HCT116 (cell line): ENCODE results near the gene AMDHD2. TPM values are rescaled to one million over a fixed set of nuclear protein-coding genes. Genes with fewer than 3 reads are reported as not detected.

Experiments used
- ATAC-seq: fragments of 200-7000 bp; cut with Tn5 transposase; 2 replicates; pipeline ENCODE4 v1.9.1; 2020; ENCODE audit warnings: mild to moderate bottlenecking, moderate library complexity
- BruUV-seq: library from RNA; stranded (reverse); fragments of 400-500 nt; replicated peaks from 2 replicates; lab custom pipeline; 2021; lab: Mats Ljungman, UMichigan
- CTCF ChIA-PET: fragments of 300-600 bp; sonication (Branson Sonifier 250); formaldehyde crosslinking; loops from one replicate; lab custom pipeline; 2021; ENCODE audit warnings: antibody characterized with exemption; lab: Charles Lee
- POLR2A ChIA-PET: fragments of 300-600, 350-600 bp; sonication (Branson Sonifier 250); formaldehyde crosslinking; loops from one replicate; lab custom pipeline; 2021; ENCODE audit warnings: antibody characterized with exemption; lab: Charles Lee
- RAD21 ChIA-PET, 2 experiments: fragments of 300-600 bp; sonication (Branson Sonifier 250); formaldehyde crosslinking; loops; one replicate each; lab custom pipeline; 2023; ENCODE audit warnings: low total read pairs in 2 of 2; ENCODE audit not compliant: uncharacterized antibody in 2 of 2, unreplicated experiment in 2 of 2, low non-redundant PET in 1 of 2; lab: Charles Lee
- DNase-seq: peaks from one replicate; pipeline ENCODE4 v3.0.0-alpha.2; 2010; ENCODE audit warnings: low read depth, low spot score
- H2AFZ ChIP-seq: fragments of 200-600 bp; shearing (Covaris generic), sonication (generic); 2 replicates; pipeline ENCODE4 v1.6.1; 2017; ENCODE audit warnings: low read depth, mixed run types, mixed read lengths, antibody characterized with exemption, low read length; ENCODE audit not compliant: poor library complexity, severe bottlenecking
- H3K27ac ChIP-seq: 2 replicates; pipeline ENCODE4 v1.5.1; 2012; ENCODE audit warnings: low read depth, low read length
- H3K27me3 ChIP-seq: fragments of 200-600 bp; sonication (generic); 2 replicates; pipeline ENCODE4 v1.6.1; 2016; ENCODE audit warnings: mixed run types, low read length, mixed read lengths; ENCODE audit not compliant: insufficient read depth
- H3K36me3 ChIP-seq, 2 experiments: fragments of 200-500 bp in 1 of 2; fragments of 200-600 bp in 1 of 2; sonication (Bioruptor generic) in 1 of 2; sonication (generic) in 1 of 2; 2 replicates each; pipeline versions ENCODE4 v1.5.1 to v1.6.1; 2014 to 2016; ENCODE audit warnings: low read length in 2 of 2, inconsistent platforms in 1 of 2, mixed read lengths in 1 of 2, mixed run types in 1 of 2; ENCODE audit not compliant: insufficient read depth in 2 of 2, control insufficient read depth in 1 of 2
- H3K4me1 ChIP-seq, 2 experiments: fragments of 200-600 bp in 1 of 2; sonication (generic) in 1 of 2; 2 replicates each; pipeline versions ENCODE4 v1.5.1 to v1.6.1; 2012 to 2017; ENCODE audit warnings: low read length in 2 of 2, inconsistent platforms in 1 of 2, mild to moderate bottlenecking in 1 of 2, mixed read lengths in 1 of 2, mixed run types in 1 of 2, moderate library complexity in 1 of 2; ENCODE audit not compliant: insufficient read depth in 2 of 2, control insufficient read depth in 1 of 2
- H3K4me2 ChIP-seq: fragments of 200-600 bp; sonication (generic); 2 replicates; pipeline ENCODE4 v1.6.1; 2017; ENCODE audit warnings: mixed run types, low read length, mixed read lengths
- H3K4me3 ChIP-seq, 2 experiments: fragments of 200-600 bp in 1 of 2; sonication (generic) in 1 of 2; replicated peaks in 1 of 2; 2 replicates each; pipeline ENCODE4 v1.5.1; 2011 to 2016; ENCODE audit warnings: low read length in 2 of 2, control low read depth in 1 of 2, low read depth in 1 of 2, mild to moderate bottlenecking in 1 of 2, mixed read lengths in 1 of 2, mixed run types in 1 of 2
- H3K79me2 ChIP-seq: fragments of 200-600 bp; sonication (generic); 2 replicates; pipeline ENCODE4 v1.6.1; 2017; ENCODE audit warnings: mild to moderate bottlenecking, mixed run types, low read length, moderate library complexity, mixed read lengths; ENCODE audit not compliant: insufficient read depth
- H3K9ac ChIP-seq: fragments of 200-600 bp; sonication (generic); 2 replicates; pipeline ENCODE4 v1.6.1; 2016; ENCODE audit warnings: low read length, mixed read lengths
- H3K9me2 ChIP-seq: fragments of 200-600 bp; sonication (generic), shearing (Covaris generic); 2 replicates; pipeline ENCODE4 v1.6.1; 2017; ENCODE audit warnings: mixed run types, mild to moderate bottlenecking, moderate library complexity; ENCODE audit not compliant: insufficient read depth
- H3K9me3 ChIP-seq, 2 experiments: fragments of 200-500 bp in 1 of 2; fragments of 200-600 bp in 1 of 2; sonication (Bioruptor generic) in 1 of 2; sonication (generic) in 1 of 2; 2 replicates each; pipeline ENCODE4 v1.6.1; 2014 to 2017; ENCODE audit warnings: low read length in 2 of 2, mixed read lengths in 2 of 2, inconsistent platforms in 1 of 2, low read depth in 1 of 2, mild to moderate bottlenecking in 1 of 2, mixed run types in 1 of 2, moderate library complexity in 1 of 2; ENCODE audit not compliant: control insufficient read depth in 1 of 2, insufficient read depth in 1 of 2
- H4K20me1 ChIP-seq: fragments of 200-600 bp; sonication (generic), shearing (Covaris generic); 2 replicates; pipeline ENCODE4 v1.6.1; 2017; ENCODE audit warnings: mixed run types, mild to moderate bottlenecking, moderate library complexity; ENCODE audit not compliant: insufficient read depth
- CEBPB ChIP-seq: IDR thresholded peaks from 2 replicates; pipeline ENCODE4 v1.6.1; 2012; ENCODE audit warnings: low read depth
- EZH2 ChIP-seq: fragments of 200-600 bp; sonication (generic); IDR thresholded peaks from 2 replicates; pipeline ENCODE4 v1.6.1; 2017; ENCODE audit warnings: antibody characterized with exemption, mixed run types
- FOSL1 ChIP-seq: IDR thresholded peaks from 2 replicates; pipeline ENCODE4 v1.6.1; 2012; ENCODE audit warnings: low read depth
- JUND ChIP-seq: IDR thresholded peaks from 2 replicates; pipeline ENCODE4 v1.6.1; 2012
- POLR2A ChIP-seq: IDR thresholded peaks from 2 replicates; pipeline ENCODE4 v1.7.0; 2011; ENCODE audit warnings: borderline replicate concordance; ENCODE audit not compliant: insufficient read depth, insufficient read length; ENCODE audit errors: extremely low read depth
- POLR2AphosphoS5 ChIP-seq: IDR thresholded peaks from 2 replicates; pipeline ENCODE4 v1.6.1; 2011; ENCODE audit warnings: mild to moderate bottlenecking, low read depth, low read length, moderate library complexity
- SP1 ChIP-seq: IDR thresholded peaks from 2 replicates; pipeline ENCODE4 v1.6.1; 2012; ENCODE audit warnings: low read depth
- SRF ChIP-seq: IDR thresholded peaks from 2 replicates; pipeline ENCODE4 v1.6.1; 2012; ENCODE audit warnings: low read depth
- ZNF274 ChIP-seq: fragments of 200-500 bp; sonication (Bioruptor generic); IDR thresholded peaks from 2 replicates; pipeline ENCODE4 v1.6.1; 2014; ENCODE audit warnings: mild to moderate bottlenecking, low read depth, low read length, inconsistent platforms
- intact Hi-C: fragments of 100-400 bp; cut with micrococcal nuclease; formaldehyde crosslinking; loops from 2 replicates; pipeline ENCODE4 v1.10.0; 2022
- total RNA-seq: library from RNA; stranded (reverse); gene quantifications from one replicate; pipeline ENCODE4 v1.2.1, GENCODE V29; 2021; ENCODE audit not compliant: unreplicated experiment

AMDHD2 gene
- total RNA-seq, 1 experiment from 2014 or later, result 42.9 TPM

DNA sequence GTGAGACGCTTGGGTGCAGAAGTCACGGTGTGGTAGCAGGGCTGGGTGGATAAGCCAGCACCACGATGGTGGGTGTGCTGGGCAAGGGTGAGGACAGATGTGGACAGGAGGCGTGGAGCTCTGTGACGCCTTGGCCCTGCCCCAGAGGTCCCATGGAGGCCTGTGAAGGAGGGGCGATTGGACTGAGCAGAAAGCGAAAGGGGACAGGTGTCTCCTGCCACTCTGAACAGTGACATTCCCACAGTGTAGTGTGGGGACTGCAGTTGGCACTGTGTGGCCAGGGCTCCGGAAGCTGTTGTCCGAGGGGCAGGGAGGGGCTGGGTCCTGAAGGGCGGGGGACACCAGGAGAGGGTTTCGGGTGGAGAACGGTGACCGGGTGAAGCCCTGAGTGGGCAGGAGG lies 37.9 kb upstream of the AMDHD2 start:
- CTCF ChIA-PET, result no interaction called here
- POLR2A ChIA-PET, result no interaction called here
- no peak for DNase-seq
- Histone ChIP-seq H3K4me2 (no peak overlapping the region), H3K36me3 (no peaks in the 10 kb centered on the region), H3K79me2 (peaks cover 24% of the 10 kb centered on the region; the same call in 1 of the 2 replicates), H3K9me3 (no peaks in the 10 kb centered on the region), H3K4me1 (no peaks in the 10 kb centered on the region), H3K4me3 (no peak overlapping the region), H3K27ac (no peak overlapping the region), H3K9ac (no peak overlapping the region), H4K20me1 (no peaks in the 10 kb centered on the region), H3K9me2 (no peaks in the 10 kb centered on the region), H2AFZ (no peak overlapping the region), H3K27me3 (no peaks in the 10 kb centered on the region)
- intact Hi-C loops, result no loop called here
- no peak for ATAC-seq
- TF ChIP-seq CEBPB (no peak), POLR2AphosphoS5 (no peak), JUND (no peak), POLR2A (no peak), SRF (no peak)
- no TSS peak for BruUV-seq
- RAD21 ChIA-PET, result no interaction called here

DNA sequence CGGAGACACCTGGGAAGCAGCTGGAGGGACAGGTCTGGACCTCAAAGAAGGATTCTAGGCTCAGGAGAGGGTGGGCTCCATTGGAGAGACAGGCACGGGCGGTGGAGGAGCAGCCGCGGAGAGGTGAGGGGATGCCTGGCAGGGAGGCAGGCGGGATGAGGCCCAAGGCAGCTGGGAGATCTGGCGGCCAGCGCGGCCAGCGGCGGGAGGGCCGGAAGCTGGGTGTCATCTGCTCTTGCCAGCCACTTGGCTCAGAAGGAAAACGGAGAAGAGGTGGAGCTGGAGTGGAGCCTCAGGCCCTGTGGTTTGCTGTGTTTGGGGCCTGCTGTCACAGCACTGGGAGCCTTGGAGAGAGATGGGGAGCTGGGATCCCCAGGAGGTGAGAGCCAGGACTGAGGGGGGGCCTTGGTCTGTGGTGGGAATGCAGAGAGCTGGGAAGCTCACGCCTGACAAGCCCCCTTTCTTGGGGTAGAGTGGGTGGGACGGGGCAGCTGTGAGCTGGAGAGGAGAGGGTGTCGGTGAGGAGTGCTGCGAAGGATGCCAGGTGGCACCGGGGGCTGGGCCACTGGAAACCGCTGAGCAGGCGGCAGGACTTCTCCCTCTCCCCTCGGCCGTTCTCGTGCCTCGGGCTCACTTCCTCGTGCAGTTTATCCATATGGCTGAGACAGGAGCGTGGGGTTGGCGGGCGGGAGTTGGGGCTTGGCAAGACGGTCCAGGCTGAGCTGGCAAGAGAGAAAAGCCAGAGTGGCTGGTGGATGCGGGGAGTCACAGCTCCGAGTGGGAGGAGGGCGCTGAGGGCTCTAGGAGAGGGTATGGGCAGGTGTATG lies 37.2 kb upstream of the AMDHD2 start:
- intact Hi-C loops, result no loop called here
- ChIA-PET POLR2A (no interaction called here), RAD21 (no interaction called here), CTCF (no interaction called here)
- BruUV-seq, result no TSS peak
- no peak overlapping the region for H3K4me3 ChIP-seq
- no peaks in the 10 kb centered on the region for H3K4me1 ChIP-seq
- H3K79me2 ChIP-seq, result peaks cover 17% of the 10 kb centered on the region; the same call in 1 of the 2 replicates
- H3K36me3 ChIP-seq, result no peaks in the 10 kb centered on the region
- H2AFZ ChIP-seq, result no peak overlapping the region
- H3K4me2 ChIP-seq, result no peak overlapping the region
- no peak overlapping the region for H3K27ac ChIP-seq
- 0 out of 2 replicates have a peak, but pooled peaks have one; percentile 10 for ATAC-seq
- no peaks in the 10 kb centered on the region for H3K9me2 ChIP-seq
- no peaks in the 10 kb centered on the region for H3K27me3 ChIP-seq
- TF ChIP-seq SP1 (no peak), ZNF274 (no peak), FOSL1 (no peak), POLR2A (no peak), EZH2 (no peak), POLR2AphosphoS5 (no peak)
- H4K20me1 ChIP-seq, result no peaks in the 10 kb centered on the region
- DNase-seq, result no peak
- no peak overlapping the region for H3K9ac ChIP-seq
- H3K9me3 ChIP-seq, result no peaks in the 10 kb centered on the region
